Muscle layer of duodenum (tissue), 2 donors: ENCODE measurements around the gene DENND1A.
A peak's percentile ranks its signal among the peaks of the same experiment; 100 is the strongest.
"Not testable (repeated sequence)": the region's sequence is repeated elsewhere in the genome, so short reads cannot be mapped to it uniquely, and the experiment has no call there.

Experiments used
- H3K27ac ChIP-seq: one replicate; pipeline ENCODE4 v1.7.0; 2013; ENCODE audit warnings: mild to moderate bottlenecking, low read length
- H3K27me3 ChIP-seq: one replicate; pipeline ENCODE4 v1.7.0; 2013; ENCODE audit warnings: low read depth, mild to moderate bottlenecking, control low read depth, low read length
- H3K36me3 ChIP-seq, 2 donors: one replicate each; pipeline ENCODE4 v1.7.0; 2013; ENCODE audit warnings: low read length in 2 of 2, control low read depth in 1 of 2, mild to moderate bottlenecking in 1 of 2; ENCODE audit not compliant: insufficient read depth in 2 of 2, control insufficient read depth in 1 of 2
- H3K4me1 ChIP-seq, 2 donors: one replicate each; pipeline ENCODE4 v1.7.0; 2013; ENCODE audit warnings: low read length in 2 of 2, mild to moderate bottlenecking in 2 of 2, control low read depth in 1 of 2, moderate library complexity in 1 of 2; ENCODE audit not compliant: insufficient read depth in 2 of 2, control insufficient read depth in 1 of 2
- H3K4me3 ChIP-seq, 2 donors: one replicate each; pipeline ENCODE4 v1.7.0; 2013; ENCODE audit warnings: low read length in 2 of 2, low read depth in 1 of 2, mild to moderate bottlenecking in 1 of 2
- H3K9me3 ChIP-seq, 2 donors: one replicate each; pipeline ENCODE4 v1.7.0; 2013; ENCODE audit warnings: low read length in 2 of 2, control low read depth in 1 of 2, mild to moderate bottlenecking in 1 of 2; ENCODE audit not compliant: control insufficient read depth in 1 of 2
- donor health status: healthy.

Gene DENND1A, protein sequence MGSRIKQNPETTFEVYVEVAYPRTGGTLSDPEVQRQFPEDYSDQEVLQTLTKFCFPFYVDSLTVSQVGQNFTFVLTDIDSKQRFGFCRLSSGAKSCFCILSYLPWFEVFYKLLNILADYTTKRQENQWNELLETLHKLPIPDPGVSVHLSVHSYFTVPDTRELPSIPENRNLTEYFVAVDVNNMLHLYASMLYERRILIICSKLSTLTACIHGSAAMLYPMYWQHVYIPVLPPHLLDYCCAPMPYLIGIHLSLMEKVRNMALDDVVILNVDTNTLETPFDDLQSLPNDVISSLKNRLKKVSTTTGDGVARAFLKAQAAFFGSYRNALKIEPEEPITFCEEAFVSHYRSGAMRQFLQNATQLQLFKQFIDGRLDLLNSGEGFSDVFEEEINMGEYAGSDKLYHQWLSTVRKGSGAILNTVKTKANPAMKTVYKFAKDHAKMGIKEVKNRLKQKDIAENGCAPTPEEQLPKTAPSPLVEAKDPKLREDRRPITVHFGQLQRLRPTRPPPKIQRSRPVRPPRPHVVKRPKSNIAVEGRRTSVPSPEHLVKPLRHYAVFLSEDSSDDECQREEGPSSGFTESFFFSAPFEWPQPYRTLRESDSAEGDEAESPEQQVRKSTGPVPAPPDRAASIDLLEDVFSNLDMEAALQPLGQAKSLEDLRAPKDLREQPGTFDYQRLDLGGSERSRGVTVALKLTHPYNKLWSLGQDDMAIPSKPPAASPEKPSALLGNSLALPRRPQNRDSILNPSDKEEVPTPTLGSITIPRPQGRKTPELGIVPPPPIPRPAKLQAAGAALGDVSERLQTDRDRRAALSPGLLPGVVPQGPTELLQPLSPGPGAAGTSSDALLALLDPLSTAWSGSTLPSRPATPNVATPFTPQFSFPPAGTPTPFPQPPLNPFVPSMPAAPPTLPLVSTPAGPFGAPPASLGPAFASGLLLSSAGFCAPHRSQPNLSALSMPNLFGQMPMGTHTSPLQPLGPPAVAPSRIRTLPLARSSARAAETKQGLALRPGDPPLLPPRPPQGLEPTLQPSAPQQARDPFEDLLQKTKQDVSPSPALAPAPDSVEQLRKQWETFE

DNA sequence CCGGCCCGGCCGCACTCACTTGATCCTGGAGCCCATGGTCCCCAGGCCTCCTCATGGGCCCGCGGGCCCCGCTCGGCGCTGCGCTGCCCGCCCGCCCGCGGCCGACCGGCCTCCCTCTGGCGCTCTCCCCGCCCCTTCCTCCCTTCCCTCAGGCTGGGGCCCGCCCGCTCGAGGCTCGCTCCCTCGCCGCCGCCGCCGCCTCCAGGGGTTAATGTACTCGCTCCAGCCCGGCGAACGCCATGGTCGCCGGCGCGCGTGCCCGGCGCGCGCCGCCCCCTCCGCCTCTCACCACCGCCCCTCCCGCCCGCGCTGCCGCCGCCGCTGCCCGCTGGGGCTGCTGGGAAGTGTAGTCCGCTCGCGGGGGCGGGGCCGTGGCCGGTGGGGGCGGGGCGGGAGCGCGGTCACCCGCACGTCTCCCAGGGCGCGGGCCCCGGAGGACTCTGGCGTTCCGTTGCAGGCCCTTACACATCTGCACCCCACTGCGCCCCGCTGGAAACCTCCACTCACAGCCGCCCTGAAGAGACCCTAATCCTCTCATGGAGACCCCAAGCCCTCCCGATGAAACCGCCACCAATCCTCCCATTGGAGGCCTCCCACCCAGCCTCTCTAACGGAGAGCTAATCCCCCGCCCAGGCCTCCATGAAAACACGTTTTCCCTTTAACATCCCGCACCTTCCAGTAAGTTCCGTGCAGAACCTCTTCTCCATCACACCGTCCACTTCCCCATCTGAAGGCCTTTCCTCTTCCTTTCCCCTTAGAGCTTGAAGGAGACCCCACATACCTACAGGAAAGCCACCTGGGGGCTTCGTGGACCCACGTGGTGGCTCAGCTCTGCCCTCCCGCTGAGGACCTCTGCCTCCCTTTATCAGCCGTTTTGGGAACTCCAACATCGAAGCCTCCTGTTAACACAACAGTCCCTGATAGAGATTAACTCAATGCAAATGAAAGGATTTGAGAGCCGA is at the start of gene DENND1A:
TSS of gene DENND1A (minus strand) at position 257 of the 962 bp plus-strand sequence. CDS start at position 36, 221 bp downstream.
- H3K9me3 ChIP-seq = no peaks in the 10 kb centered on the region
- peaks cover 12 to 19% of the 10 kb centered on the region in 2 donors for H3K4me1 ChIP-seq
- H3K36me3 ChIP-seq = no peaks in the 10 kb centered on the region
- H3K27ac ChIP-seq = peak within 1 kb of the TSS; percentile 62
- peak within 1 kb of the TSS; percentile 62 to 85 for H3K4me3 ChIP-seq
- H3K27me3 ChIP-seq = no peaks in the 10 kb centered on the region

- H3K27me3 ChIP-seq = no peaks in the 10 kb centered on the region
- no peaks in the 10 kb centered on the region for H3K4me1 ChIP-seq
- no peaks in the 10 kb centered on the region for H3K9me3 ChIP-seq
- H3K27ac ChIP-seq = no peak overlapping the region
- no peak overlapping the region for H3K4me3 ChIP-seq
- H3K36me3 ChIP-seq = no peaks in the 10 kb centered on the region
Observed at GRCh38 chr9:123978981-123979380, 49.1 kb upstream of the DENND1A start.

GRCh38 chr9:123976579-123976978 is 46.7 kb upstream of the DENND1A start:
- H3K27me3 ChIP-seq, H3K4me1 ChIP-seq, H3K27ac ChIP-seq, H3K4me3 ChIP-seq, H3K36me3 ChIP-seq, H3K9me3 ChIP-seq: not testable (repeated sequence)

DNA sequence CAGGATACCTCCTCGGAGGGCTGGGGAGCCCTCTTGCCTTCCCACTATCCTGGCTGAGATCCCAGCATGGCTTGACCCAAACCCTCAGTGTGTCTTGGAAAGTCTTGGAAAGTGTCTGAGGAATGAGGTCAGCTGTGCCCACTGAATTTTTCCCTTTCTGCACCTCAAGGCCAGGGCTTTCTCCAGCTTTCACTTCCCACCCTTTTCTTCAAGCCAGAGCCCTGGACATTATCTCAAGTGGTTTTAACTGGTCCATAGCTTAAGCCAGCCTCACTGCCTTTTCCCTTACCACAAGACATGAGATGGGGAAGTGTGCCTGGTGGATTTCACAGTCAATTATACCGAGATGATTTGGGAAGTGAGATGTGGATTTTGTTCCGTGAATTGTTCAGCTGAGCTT is 45.9 kb upstream of the DENND1A start:
- no peaks in the 10 kb centered on the region for H3K27me3 ChIP-seq
- H3K4me1 ChIP-seq = no peaks in the 10 kb centered on the region
- no peaks in the 10 kb centered on the region for H3K9me3 ChIP-seq
- H3K27ac ChIP-seq = no peak overlapping the region
- H3K36me3 ChIP-seq = no peaks in the 10 kb centered on the region
- no peak overlapping the region for H3K4me3 ChIP-seq

DNA sequence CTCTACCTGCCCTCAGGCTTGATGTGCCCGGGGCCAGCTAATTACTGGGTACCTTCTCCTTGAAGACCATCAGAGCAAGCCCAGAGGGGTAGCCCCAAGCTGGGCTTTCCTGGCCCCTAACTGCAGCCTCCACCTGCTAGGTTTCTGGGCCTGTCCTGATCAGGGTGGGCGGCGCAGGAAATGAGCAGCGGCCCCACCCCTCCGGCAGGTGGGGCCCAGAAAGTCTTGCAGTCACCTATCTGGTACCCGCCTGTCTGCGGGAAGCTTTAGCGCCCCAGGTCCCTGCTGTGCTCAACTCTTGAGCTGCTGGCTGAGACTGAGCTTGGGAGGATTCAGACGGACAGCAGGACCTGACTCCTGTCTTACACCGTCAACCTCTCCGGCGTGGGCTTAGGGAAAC is 44.5 kb upstream of the DENND1A start:
- no peaks in the 10 kb centered on the region for H3K4me1 ChIP-seq
- no peaks in the 10 kb centered on the region for H3K27me3 ChIP-seq
- H3K9me3 ChIP-seq = no peaks in the 10 kb centered on the region
- H3K36me3 ChIP-seq = no peaks in the 10 kb centered on the region
- no peak overlapping the region for H3K4me3 ChIP-seq
- H3K27ac ChIP-seq = no peak overlapping the region

GRCh38 chr9:123973590-123974223 is 43.8 kb upstream of the DENND1A start:
- no peaks in the 10 kb centered on the region for H3K4me1 ChIP-seq
- H3K27me3 ChIP-seq = no peaks in the 10 kb centered on the region
- H3K27ac ChIP-seq = no peak overlapping the region
- H3K4me3 ChIP-seq = no peak overlapping the region
- no peaks in the 10 kb centered on the region for H3K36me3 ChIP-seq
- no peaks in the 10 kb centered on the region for H3K9me3 ChIP-seq

GRCh38 chr9:123972618-123973017 is 42.7 kb upstream of the DENND1A start:
- H3K36me3 ChIP-seq = no peaks in the 10 kb centered on the region
- no peak overlapping the region for H3K27ac ChIP-seq
- H3K4me3 ChIP-seq = no peak overlapping the region
- no peaks in the 10 kb centered on the region for H3K9me3 ChIP-seq
- no peaks in the 10 kb centered on the region for H3K4me1 ChIP-seq
- no peaks in the 10 kb centered on the region for H3K27me3 ChIP-seq

DNA sequence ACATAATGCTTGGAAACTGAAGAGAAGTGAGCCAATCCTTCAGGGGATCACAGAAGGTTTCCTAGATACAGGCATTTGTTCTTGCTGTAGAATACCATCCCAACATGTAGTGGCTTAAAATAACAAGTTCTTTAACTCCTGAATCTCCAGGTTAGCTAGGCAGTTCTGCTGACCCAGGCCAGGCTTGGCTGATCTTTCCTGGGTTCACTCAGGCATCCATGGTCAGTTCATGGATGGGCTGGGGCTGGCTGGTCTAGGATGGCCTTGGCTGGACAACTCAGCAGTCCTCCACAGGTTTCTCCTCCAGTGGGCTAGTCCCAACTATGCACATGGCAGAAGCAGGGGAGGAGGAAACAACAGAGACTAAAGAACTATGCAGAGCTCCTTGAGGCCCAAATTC is 37.4 kb upstream of the DENND1A start:
- Histone ChIP-seq H3K4me3 (no peak overlapping the region), H3K36me3 (no peaks in the 10 kb centered on the region), H3K27ac (no peak overlapping the region), H3K4me1 (no peaks in the 10 kb centered on the region), H3K27me3 (no peaks in the 10 kb centered on the region), H3K9me3 (no peaks in the 10 kb centered on the region)

- H3K27me3 ChIP-seq = peaks cover 1% of the 10 kb centered on the region
- H3K4me1 ChIP-seq = no peaks in the 10 kb centered on the region
- H3K27ac ChIP-seq = no peak overlapping the region
- no peaks in the 10 kb centered on the region for H3K36me3 ChIP-seq
- H3K4me3 ChIP-seq = no peak overlapping the region
- H3K9me3 ChIP-seq = no peaks in the 10 kb centered on the region
Observed at GRCh38 chr9:123965801-123966686, 36.1 kb upstream of the DENND1A start.

DNA sequence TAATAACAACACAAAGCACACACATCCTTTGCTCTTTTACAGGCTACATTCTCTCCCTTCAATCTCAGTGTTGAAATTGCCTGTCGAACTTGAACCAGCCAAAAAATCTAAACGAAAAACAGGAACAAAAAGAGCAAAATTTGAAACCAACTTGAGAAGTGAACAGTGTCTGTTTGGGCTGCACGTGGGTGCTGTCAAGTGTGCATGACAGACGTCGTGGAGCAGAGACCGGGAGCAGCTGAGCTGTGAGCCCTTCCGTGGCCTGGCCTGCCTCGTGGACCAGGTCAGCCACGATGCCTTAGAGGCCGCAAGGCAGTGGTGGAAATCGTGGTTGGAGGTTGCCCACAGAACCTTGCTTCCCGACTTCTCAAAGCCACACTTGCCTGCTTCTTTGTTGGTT is 34.8 kb upstream of the DENND1A start:
- no peaks in the 10 kb centered on the region for H3K36me3 ChIP-seq
- H3K27me3 ChIP-seq = peaks cover 4% of the 10 kb centered on the region
- H3K9me3 ChIP-seq = no peaks in the 10 kb centered on the region
- H3K4me3 ChIP-seq = no peak overlapping the region
- H3K27ac ChIP-seq = no peak overlapping the region
- H3K4me1 ChIP-seq = no peaks in the 10 kb centered on the region
